Measurements from ENCODE around the gene FAM200C. TPM values are rescaled to one million over a fixed set of nuclear protein-coding genes. Genes with fewer than 3 reads are reported as not detected.
A peak's percentile ranks its signal among the peaks of the same experiment; 100 is the strongest.

The FAM200C gene
- total and polyA plus RNA-seq, 2 experiments from 2014 or later: 3.0 to 5.3 TPM

- peaks cover 26% of the 10 kb centered on the region for H3K27me3 ChIP-seq
- DNase-seq (ENCODE audit: low spot score): no peak
- H3K4me1 ChIP-seq (ENCODE audit: insufficient read depth): no peaks in the 10 kb centered on the region
- no peaks in the 10 kb centered on the region for H3K9me3 ChIP-seq (ENCODE audit: low read depth)
- H3K4me2 ChIP-seq: no peak overlapping the region
- H4K20me1 ChIP-seq (ENCODE audit: insufficient read depth, poor library complexity, severe bottlenecking): no peaks in the 10 kb centered on the region
- no peak overlapping the region for H2AFZ ChIP-seq
- no peaks in the 10 kb centered on the region for H3K9me2 ChIP-seq (replicated peaks; ENCODE audit: insufficient read depth)
- TF ChIP-seq CTCF (IDR thresholded peaks at IDR 0.05; ENCODE audit: poor library complexity) (no peak), EZH2phosphoT487 (IDR thresholded peaks at IDR 0.05; ENCODE audit: low read depth, severe bottlenecking, unreplicated experiment) (no peak), EZH2 (IDR thresholded peaks at IDR 0.05; ENCODE audit: borderline replicate concordance) (no peak)
- no peaks in the 10 kb centered on the region for H3K79me2 ChIP-seq
- no peaks in the 10 kb centered on the region for H3K36me3 ChIP-seq (replicated peaks; ENCODE audit: insufficient read depth, low read depth)
- no peak overlapping the region for H3K27ac ChIP-seq
- no peak overlapping the region for H3K4me3 ChIP-seq
These were observed 24.7 kb downstream of the FAM200C start for GRCh38 chr5:160375166-160375565.

GRCh38 chr5:160371294-160371693, 28.6 kb downstream of the FAM200C start:
- no peaks in the 10 kb centered on the region for H4K20me1 ChIP-seq (ENCODE audit: insufficient read depth, poor library complexity, severe bottlenecking)
- H3K36me3 ChIP-seq (replicated peaks; ENCODE audit: insufficient read depth, low read depth): no peaks in the 10 kb centered on the region
- no peak overlapping the region for H3K4me2 ChIP-seq
- no peaks in the 10 kb centered on the region for H3K9me2 ChIP-seq (replicated peaks; ENCODE audit: insufficient read depth)
- no peaks in the 10 kb centered on the region for H3K79me2 ChIP-seq
- H3K4me1 ChIP-seq (ENCODE audit: insufficient read depth): no peaks in the 10 kb centered on the region
- TF ChIP-seq CTCF (IDR thresholded peaks at IDR 0.05; ENCODE audit: poor library complexity) (no peak), EZH2phosphoT487 (IDR thresholded peaks at IDR 0.05; ENCODE audit: low read depth, severe bottlenecking, unreplicated experiment) (no peak)
- H3K4me3 ChIP-seq: no peak overlapping the region
- no peak overlapping the region for H3K27ac ChIP-seq
- H3K9me3 ChIP-seq (ENCODE audit: low read depth): no peaks in the 10 kb centered on the region
- no peak for DNase-seq (ENCODE audit: low spot score)
- H2AFZ ChIP-seq: no peak overlapping the region
- peaks cover 37% of the 10 kb centered on the region for H3K27me3 ChIP-seq

GRCh38 chr5:160370713-160371034, 29.2 kb downstream of the FAM200C start:
- Histone ChIP-seq H3K9me2 (replicated peaks; ENCODE audit: insufficient read depth) (no peaks in the 10 kb centered on the region), H3K79me2 (no peaks in the 10 kb centered on the region), H2AFZ (peak overlapping the region; percentile 74), H3K27ac (no peak overlapping the region), H3K36me3 (replicated peaks; ENCODE audit: insufficient read depth, low read depth) (no peaks in the 10 kb centered on the region), H4K20me1 (ENCODE audit: insufficient read depth, poor library complexity, severe bottlenecking) (no peaks in the 10 kb centered on the region), H3K9me3 (ENCODE audit: low read depth) (no peaks in the 10 kb centered on the region), H3K4me2 (peak overlapping the region; percentile 92), H3K27me3 (peaks cover 35% of the 10 kb centered on the region), H3K4me1 (ENCODE audit: insufficient read depth) (no peaks in the 10 kb centered on the region), H3K4me3 (peak overlapping the region; percentile 68)
- TF ChIP-seq EZH2phosphoT487 (IDR thresholded peaks at IDR 0.05; ENCODE audit: low read depth, severe bottlenecking, unreplicated experiment) (no peak), EZH2 (IDR thresholded peaks at IDR 0.05; ENCODE audit: borderline replicate concordance) (no peak), CTCF (IDR thresholded peaks at IDR 0.05; ENCODE audit: poor library complexity) (no peak)
- no peak for DNase-seq (ENCODE audit: low spot score)
- WGBS (ENCODE audit: low lambda C conversion rate, missing lambda C conversion rate): 50% methylated on average over 12 of the region's 12 CpGs

- H3K4me2 ChIP-seq: peak within 1 kb of the TSS; percentile 92
- H3K27me3 ChIP-seq: peaks cover 31% of the 10 kb centered on the region
- no peaks in the 10 kb centered on the region for H4K20me1 ChIP-seq (ENCODE audit: insufficient read depth, poor library complexity, severe bottlenecking)
- H3K9me2 ChIP-seq (replicated peaks; ENCODE audit: insufficient read depth): no peaks in the 10 kb centered on the region
- no peaks in the 10 kb centered on the region for H3K4me1 ChIP-seq (ENCODE audit: insufficient read depth)
- H3K27ac ChIP-seq: no peak within 1 kb of the TSS
- no peaks in the 10 kb centered on the region for H3K36me3 ChIP-seq (replicated peaks; ENCODE audit: insufficient read depth, low read depth)
- no peaks in the 10 kb centered on the region for H3K79me2 ChIP-seq
- no peaks in the 10 kb centered on the region for H3K9me3 ChIP-seq (ENCODE audit: low read depth)
- H2AFZ ChIP-seq: peak within 1 kb of the TSS; percentile 74
- TF ChIP-seq EZH2phosphoT487 (IDR thresholded peaks at IDR 0.05; ENCODE audit: low read depth, severe bottlenecking, unreplicated experiment) (no peak), CTCF (IDR thresholded peaks at IDR 0.05; ENCODE audit: poor library complexity) (no peak), EZH2 (IDR thresholded peaks at IDR 0.05; ENCODE audit: borderline replicate concordance) (no peak)
- peak; percentile 75 for DNase-seq (ENCODE audit: low spot score)
- WGBS (ENCODE audit: low lambda C conversion rate, missing lambda C conversion rate): 6% methylated on average over 33 of the region's 45 CpGs
- peak within 1 kb of the TSS; percentile 68 for H3K4me3 ChIP-seq
These were observed 29.7 kb downstream of the FAM200C start, which contains the start of gene C1QTNF2 for GRCh38 chr5:160369990-160370712. C1QTNF2 (minus strand) TSS chr5:160370626; CDS start chr5:160355011, 15,615 bp downstream.

Measured in hepatocyte (in vitro differentiated cells).